Right renal pelvis (tissue), 4 donors: ENCODE data around the gene CNRIP1. TPM values are rescaled to one million over a fixed set of nuclear protein-coding genes. Genes with fewer than 3 reads are reported as not detected.

Source experiments
- DNase-seq, 4 donors: peaks; one replicate each; pipeline ENCODE4 v3.0.0-alpha.2; 2013; ENCODE audit warnings: low read depth in 4 of 4, low spot score in 3 of 4, missing footprints in 1 of 4
- polyA plus RNA-seq, 4 donors: library from polyadenylated mRNA; unstranded; fragments of 120-200 nt; gene quantifications; one replicate each; pipeline ENCODE4 v1.2.1, GENCODE V29; 2013; ENCODE audit not compliant: insufficient read length in 4 of 4

The CNRIP1 gene
- polyA plus RNA-seq, 4 donors = 22.4 to 26.9 (median 25.0) TPM

DNA sequence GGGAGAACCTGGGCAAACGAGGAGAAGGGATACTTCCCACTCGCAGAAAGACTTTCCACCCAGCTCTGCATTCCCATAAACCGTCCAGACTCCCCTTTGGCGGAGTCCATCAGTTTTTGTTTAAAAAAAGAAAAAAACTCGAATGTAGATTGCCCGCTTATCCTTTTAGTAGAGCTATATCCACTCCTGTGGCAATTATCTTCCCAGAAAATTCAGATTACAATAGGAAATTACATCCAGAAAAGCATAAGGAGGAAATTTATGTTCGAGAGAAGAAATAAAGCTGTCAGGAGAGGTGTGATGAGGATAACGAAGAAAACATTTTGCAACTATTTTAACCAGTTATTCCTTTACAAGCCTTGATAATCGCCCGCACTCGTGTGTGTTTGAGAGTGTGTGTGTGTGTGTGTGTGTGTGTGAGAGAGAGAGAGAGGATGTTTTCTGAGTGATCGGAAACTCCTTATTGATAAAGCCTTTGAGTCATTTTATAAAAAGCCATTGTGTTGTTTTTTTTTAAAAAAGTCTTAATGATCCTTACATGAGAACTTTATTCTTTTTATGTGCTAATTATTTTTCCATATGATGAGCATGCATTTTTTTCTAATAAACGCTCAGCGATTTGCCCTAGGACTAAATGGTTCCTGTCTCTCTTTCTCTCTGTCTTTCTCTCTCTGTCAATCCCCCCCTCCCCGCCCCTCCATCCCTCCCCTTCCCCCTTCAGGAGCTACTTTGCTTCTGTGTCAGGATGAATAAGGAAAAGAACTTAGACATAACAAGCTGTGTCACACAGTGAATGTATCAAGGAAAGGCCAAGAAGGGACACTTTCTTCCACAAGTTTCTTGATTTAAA lies 66.3 kb downstream of the CNRIP1 start:
- DNase-seq = no peak

DNA sequence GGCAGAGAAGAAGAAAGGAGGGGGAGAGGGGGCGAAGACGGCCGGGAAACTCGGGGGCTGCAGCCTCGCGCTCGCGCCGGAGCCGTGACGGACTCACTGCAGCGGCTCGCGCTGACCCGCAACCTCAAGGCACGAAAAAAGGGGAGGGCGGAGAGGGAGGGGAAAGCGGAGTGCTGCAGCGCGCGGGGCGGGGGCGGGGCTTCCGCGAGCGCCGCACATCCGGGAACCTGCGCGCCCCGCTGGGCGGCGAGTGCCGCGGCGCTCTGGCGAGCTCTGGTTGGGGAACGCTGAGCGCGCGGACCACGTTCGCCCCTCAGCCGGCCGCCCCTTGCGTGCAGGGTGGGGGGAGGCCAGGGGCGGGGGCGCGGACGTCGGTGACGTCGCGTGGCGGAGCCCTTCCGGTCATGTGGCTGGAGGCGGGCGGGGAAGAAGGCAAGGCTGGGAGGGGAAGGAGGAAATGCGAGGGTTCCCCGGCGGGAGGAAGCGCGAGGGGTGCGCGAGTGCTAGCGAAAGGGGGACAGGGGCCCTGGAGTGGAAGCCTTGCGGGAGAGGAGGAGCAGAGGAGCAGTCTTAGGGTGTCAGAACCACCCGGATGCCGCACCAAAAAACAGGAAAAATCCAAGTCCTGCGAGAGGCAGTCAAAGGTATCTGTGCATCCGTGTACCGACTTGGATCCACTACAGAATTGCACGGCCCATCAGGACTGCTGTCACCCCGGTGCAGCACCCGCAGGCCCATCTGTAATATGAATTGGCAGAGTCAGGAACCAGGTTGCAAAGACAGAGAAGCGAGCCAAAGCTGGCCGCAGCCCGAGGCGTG lies 67.1 kb downstream of the CNRIP1 start, which contains the start of gene PPP3R1:
Gene PPP3R1, minus strand, starts transcription at position 133 of the 819 bp plus-strand sequence. CDS start 405 bp downstream, outside the sequence.
- peak; percentile 88 to 91 (median 90) for DNase-seq

DNA sequence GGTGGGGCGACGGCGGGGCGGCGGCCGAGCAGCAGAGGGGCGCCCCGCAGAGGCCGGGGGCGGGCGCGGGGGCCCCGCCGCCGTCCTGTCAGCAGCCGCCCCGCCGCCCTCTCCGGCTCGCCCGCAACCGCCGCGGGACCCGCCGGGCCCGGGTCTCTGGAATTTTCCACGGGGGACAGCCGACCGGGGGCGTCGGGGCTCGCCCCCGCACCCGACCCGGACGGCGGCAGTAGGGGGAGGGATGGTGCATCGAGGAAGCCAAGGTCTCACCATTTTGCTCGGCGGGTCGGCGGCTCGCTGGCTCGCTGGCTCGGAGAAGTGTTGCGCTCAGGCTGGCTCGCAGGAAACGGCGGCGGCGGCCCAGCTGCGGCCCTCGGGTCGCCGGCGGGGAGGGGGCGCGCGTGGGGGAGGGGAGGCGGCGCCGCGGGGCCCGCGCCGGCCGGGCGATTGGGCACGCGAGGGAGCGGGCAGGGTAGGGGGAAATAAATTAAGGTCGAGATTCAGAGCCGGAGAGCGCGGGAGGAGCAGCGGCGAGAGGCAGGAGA lies 67.8 kb downstream of the CNRIP1 start:
- peak in 1 of 4 donors; percentile 13 for DNase-seq

DNA sequence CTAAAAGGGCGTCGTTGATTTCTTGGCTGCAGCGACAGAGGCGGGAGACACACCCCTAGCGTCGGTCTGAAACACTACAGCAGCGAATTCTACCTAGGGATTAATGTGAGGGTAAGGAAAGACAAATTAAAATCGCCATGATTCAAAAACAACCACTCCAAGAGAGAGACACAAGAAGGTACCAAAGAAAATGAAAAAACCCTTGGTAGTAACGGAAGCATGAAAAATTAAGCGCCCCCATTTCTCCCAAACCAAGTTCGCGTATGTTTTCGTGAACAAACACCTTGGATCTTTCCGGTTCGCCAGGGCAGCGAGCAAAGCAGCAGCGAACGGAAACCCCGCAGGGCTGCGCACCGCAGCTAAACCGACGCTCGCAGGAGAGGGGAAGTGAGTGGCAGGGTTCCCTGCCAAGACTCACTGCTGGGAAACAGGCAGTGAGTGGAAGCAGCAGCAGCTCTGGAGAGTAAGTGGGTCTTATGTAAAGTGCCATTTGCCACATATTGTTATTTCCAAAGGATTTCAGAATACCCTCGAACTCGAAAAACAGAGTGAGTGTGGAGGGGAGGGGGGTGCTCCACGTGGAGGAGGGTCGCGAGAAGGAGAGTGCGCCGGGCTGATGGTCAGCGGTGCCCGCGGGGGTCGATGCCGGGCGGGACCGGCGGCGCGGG lies 68.4 kb downstream of the CNRIP1 start:
- peak; percentile 58 to 72 (median 66) for DNase-seq

DNA sequence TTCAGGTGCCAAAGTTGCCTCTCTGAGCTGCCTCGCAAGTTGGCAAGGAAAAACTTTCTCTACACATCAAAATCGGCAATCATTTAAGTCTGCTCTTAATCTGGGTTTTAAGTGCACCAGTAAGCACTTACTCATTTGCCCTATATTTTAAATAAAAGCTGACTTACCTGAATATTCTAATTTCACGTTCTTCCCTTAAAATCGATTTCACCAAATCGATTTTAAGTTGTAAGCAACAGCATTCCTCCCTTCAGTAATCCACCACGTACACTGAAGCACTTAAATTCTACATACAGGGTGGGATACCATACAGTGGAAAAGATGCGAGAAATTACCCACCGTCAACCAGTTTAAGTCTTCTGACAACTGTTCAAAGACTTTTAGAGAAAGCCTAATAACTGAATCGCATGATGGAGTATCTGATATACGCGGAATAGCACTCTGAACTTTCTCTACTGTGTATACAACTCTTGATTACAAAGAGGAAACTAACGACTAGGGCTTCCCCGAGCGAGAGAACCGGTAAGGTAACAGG lies 69.0 kb downstream of the CNRIP1 start:
- DNase-seq = no peak

DNA sequence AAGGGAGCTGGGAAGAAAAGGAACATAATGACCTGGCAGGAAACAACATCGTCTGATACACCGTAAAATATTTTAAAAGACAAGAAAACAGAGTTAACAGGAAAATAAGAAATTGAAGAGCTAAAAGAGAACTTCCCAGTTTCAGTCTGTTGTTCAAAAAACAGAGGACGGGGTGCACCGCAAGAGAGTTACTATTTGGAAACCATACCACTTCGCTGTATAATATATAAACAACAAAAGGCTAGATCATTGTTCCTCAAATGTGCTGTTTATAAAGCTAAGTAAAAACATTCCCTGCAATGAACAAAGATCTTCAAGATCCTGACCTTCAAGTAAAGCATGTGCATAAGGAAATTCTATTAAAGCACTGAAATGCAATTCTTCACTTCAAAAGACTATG lies 69.6 kb downstream of the CNRIP1 start:
- no peak for DNase-seq

DNA sequence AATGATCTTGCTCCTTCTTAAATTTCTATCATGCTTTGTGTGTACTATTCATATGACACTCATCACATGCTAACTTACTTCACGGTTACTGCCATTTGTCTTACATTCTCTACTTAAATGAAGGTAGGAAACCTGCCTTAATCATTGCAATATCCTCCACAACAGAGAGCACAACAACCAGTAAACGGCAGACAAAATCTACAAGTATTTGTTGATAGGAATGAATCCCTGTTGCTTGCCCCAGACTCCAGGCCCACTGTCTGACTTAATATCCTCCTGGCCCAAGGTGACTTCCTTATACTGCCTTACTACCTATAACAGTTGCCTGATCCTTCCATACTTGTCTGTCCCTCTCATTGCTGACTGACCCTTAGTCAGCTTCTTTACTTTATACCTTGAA lies 70.9 kb downstream of the CNRIP1 start:
- no peak for DNase-seq

DNA sequence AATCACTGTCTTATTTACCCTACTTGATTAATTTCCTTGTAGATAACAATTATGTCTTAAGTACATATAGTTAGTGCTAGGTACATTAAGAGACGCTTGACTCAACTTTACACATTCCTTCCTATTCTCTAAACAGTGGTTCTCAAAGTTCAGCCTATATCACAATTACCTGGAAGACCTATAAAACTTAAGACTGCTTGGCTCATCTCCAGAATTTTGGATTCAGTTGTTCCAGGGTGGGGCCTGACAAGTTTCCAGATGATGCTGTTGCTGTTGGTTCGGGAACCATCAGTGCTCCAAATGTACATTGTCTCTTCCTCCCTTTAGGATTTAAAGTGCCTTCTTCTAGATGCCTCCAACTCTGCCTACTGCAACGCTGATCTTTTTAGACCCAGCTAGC lies 71.4 kb downstream of the CNRIP1 start:
- no peak for DNase-seq

DNA sequence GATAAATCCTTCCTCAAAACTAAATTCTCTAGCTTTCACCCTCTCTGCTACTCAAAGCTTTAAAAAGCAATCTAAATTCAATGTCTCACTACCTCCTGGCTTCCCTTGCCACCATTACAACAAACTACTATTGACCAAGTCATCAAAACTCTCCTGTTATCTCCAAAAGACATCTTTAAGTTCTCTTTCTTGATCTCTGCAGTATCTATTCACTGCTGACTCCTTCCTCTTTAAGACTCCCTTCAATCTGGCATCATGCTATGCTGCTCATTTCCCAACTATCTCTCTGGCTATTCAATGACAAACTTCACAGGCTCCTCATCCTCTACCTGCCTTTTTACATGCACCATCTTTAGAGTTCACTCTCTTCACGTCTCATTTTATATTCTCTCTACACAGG lies 73.4 kb downstream of the CNRIP1 start:
- DNase-seq = no peak

DNA sequence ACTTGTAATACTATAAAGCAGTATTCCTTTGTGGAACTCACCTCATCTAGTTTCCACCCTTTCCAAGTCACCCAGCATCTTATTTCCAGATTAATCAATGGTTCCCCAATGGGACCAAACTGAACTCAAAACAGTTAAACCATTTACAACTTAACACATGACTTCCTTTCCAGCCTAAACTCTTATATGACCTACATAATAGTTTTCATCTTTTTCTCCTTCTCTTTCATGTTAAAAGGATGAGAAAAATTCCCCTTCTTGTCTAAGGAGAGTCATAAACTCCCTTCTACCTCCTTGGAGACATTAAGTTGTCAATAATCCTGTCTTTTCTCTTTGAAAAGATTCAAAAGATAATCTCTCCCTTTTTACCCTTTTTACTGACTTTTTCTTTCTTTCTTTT lies 74.1 kb downstream of the CNRIP1 start:
- DNase-seq = no peak

DNA sequence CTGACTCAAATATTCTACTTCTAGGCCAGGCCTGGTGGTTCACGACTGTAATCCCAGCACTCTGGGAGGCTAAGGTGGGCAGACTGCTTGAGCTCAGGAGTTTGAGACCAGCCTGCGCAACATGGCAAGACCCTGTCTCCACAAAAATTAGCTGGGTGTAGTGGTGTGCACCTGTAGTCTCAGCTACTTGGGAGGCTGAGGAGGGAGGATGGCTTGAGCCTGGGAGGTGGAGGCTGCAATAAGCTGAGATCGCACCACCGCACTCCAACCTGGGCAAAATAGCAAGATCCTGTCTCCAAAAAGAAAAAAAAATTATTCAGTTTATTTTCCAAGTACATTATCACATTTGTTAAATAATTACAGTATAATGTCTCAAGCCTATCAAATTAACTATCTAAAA lies 74.7 kb downstream of the CNRIP1 start:
- DNase-seq = no peak

DNA sequence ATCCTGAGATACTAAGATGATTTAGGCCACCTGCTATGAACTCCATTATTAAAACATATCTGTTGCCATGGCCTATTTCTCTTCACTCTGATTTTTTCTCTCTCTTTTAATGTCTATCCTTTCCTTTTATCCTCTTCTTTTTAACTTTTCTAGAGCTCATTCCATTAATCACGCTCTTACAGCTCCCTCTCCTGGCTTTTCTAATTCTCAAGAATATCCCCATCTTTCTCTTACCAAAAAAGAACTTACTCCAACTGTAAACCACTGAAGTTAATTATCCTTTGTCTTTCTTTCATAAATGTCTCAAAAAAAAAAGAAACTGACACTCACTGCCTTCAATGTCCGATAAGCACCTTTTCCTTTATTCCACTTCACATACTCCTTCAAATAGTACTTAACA lies 75.3 kb downstream of the CNRIP1 start:
- no peak for DNase-seq

Other genes with a start within 250 kb of the CNRIP1 start
- gene PNO1, start 162.1 kb downstream of the CNRIP1 start, polyA plus RNA-seq = 10 to 100 TPM; 16.3 to 18.7 (median 17.0) TPM
- 10 to 100 TPM; 51.8 to 72.6 (median 65.8) TPM for gene PPP3R1, start 67.4 kb downstream of the CNRIP1 start, polyA plus RNA-seq
- gene PLEK, start 45.3 kb upstream of the CNRIP1 start, polyA plus RNA-seq = 10 to 100 TPM in 1 of 4 donors, 1 to 10 TPM in 3; 3.9 to 10.5 (median 6.6) TPM
- 1 to 10 TPM; 1.6 to 2.3 (median 2.2) TPM for gene FBXO48, start 147.3 kb upstream of the CNRIP1 start, polyA plus RNA-seq
- 1 to 10 TPM; 3.2 to 5.2 (median 4.1) TPM for gene APLF, start 147.6 kb upstream of the CNRIP1 start, polyA plus RNA-seq